Psoas muscle (tissue), 8 donors: Measurements from ENCODE around the gene LINC01488. TPM values are rescaled to one million over a fixed set of nuclear protein-coding genes. Genes with fewer than 3 reads are reported as not detected.

Source experiments
- ATAC-seq, 4 donors: fragments of 200-7000 bp; cut with Tn5 transposase; one replicate each; pipeline ENCODE4 v1.9.1; 2020; ENCODE audit warnings: moderate library complexity in 3 of 4, mild to moderate bottlenecking in 2 of 4
- DNase-seq, 2 donors: peaks; one replicate each; pipeline ENCODE4 v3.0.0-alpha.2; 2020
- H3K27ac ChIP-seq: fragments of 200-600 bp; one replicate; pipeline ENCODE4 v1.8.0; 2022
- H3K27me3 ChIP-seq, 3 donors: fragments of 200-600 bp in 1 of 3; one replicate each; pipeline versions ENCODE4 v1.6.1 to v1.8.0; 2013 to 2022; ENCODE audit warnings: low read length in 2 of 3, mild to moderate bottlenecking in 2 of 3, moderate library complexity in 1 of 3; ENCODE audit not compliant: insufficient read depth in 3 of 3
- H3K36me3 ChIP-seq, 2 donors: fragments of 200-600 bp in 1 of 2; one replicate each; pipeline versions ENCODE4 v1.6.1 to v1.8.0; 2013 to 2022; ENCODE audit warnings: low read depth in 1 of 2, mild to moderate bottlenecking in 1 of 2, moderate library complexity in 1 of 2; ENCODE audit not compliant: insufficient read depth in 1 of 2
- H3K4me1 ChIP-seq: fragments of 200-600 bp; one replicate; pipeline ENCODE4 v1.8.0; 2022
- H3K4me3 ChIP-seq: fragments of 200-600 bp; one replicate; pipeline ENCODE4 v1.8.0; 2022; ENCODE audit warnings: mild to moderate bottlenecking
- H3K9me3 ChIP-seq: fragments of 200-600 bp; one replicate; pipeline ENCODE4 v1.8.0; 2022
- CTCF ChIP-seq: fragments of 200-600 bp; IDR thresholded peaks from one replicate; pipeline ENCODE4 v1.8.0; 2022; ENCODE audit warnings: antibody characterized with exemption
- WGBS, 3 donors: extraction: QIAGEN DNeasy Blood & Tissue Kit; methylation state at CpG; one replicate each; pipeline versions ENCODE4 v1.1.6 to v1.1.7; 2013; 5-methylcytosine and 5-hydroxymethylcytosine counted together
- intact Hi-C, 2 donors: fragments of 100-400 bp; cut with DNase I; formaldehyde crosslinking; loops; one replicate each; pipeline versions ENCODE4 v1.11.0 to v1.14.2; 2022
- polyA plus RNA-seq, 3 donors: library from polyadenylated mRNA; stranded (reverse); fragments of 200-250 nt; gene quantifications; one replicate each; pipeline ENCODE4 v1.2.3, GENCODE V29; 2013
- total RNA-seq, 4 donors: library from RNA; stranded (reverse); fragmentation: NEBNext Ultra II Directional in 2 of 4; extraction: Animal tissue kit (Norgen Biotek cat#: 25700) in 2 of 4; gene quantifications; one replicate each; pipeline versions ENCODE4 v1.2.1 to v1.2.4, GENCODE V29; 2021 to 2023
- donor health status: healthy with polysubstance abuse.
- donor health status: DM: no; HTN: no; CAD: no; lungs with moderate emphysema.
- donor health status: Bipolar disorder and iron deficiency.
- donor health status: healthy.
- donor health status: DM: yes; HTN: yes; CAD: no.
- donor health status: DM: no; HTN: no; CAD: no.
- donor health status: DM: no; HTN: no; CAD: no.
- donor health status: DM: yes; HTN: yes; CAD: no.

LINC01488 gene
- total and polyA plus RNA-seq, 7 donors = 0.03 TPM; not detected in 6

- 49 to 62% (median 52%) methylated on average over 19 of the region's 19 CpGs for WGBS, 3 donors
- Histone ChIP-seq H3K4me3 (no peak overlapping the region), H3K9me3 (no peaks in the 10 kb centered on the region), H3K36me3 (no peaks in the 10 kb centered on the region), H3K27me3 (peaks cover 0 to 2% (median 0%) of the 10 kb centered on the region in 3 donors), H3K27ac (no peak overlapping the region), H3K4me1 (peaks cover 6% of the 10 kb centered on the region)
- TF ChIP-seq CTCF = no peak
- ATAC-seq (peak in 2 of 4 donors; percentile 57 to 62), DNase-seq (peak; percentile 22 to 35)
- intact Hi-C loops = no loop called here
Measured at GRCh38 chr11:69479591-69480271, 1.7 kb upstream of the LINC01488 start.

GRCh38 chr11:69480547-69481392 lies 693 bp upstream of the LINC01488 start:
- H3K9me3 ChIP-seq = no peaks in the 10 kb centered on the region
- H3K4me3 ChIP-seq = no peak overlapping the region
- peaks cover 0 to 2% (median 0%) of the 10 kb centered on the region in 3 donors for H3K27me3 ChIP-seq
- no peaks in the 10 kb centered on the region for H3K36me3 ChIP-seq
- peaks cover 6% of the 10 kb centered on the region for H3K4me1 ChIP-seq
- no peak overlapping the region for H3K27ac ChIP-seq
- WGBS, 3 donors = 43 to 49% (median 44%) methylated on average over 13 of the region's 13 CpGs
- TF ChIP-seq CTCF = no peak
- peak; percentile 53 to 63 for DNase-seq
- ATAC-seq = peak in 2 of 4 donors; percentile 9 to 30
- intact Hi-C loops = no loop called here

- no peak overlapping the region for H3K27ac ChIP-seq
- DNase-seq = no peak
- peaks cover 0 to 2% (median 0%) of the 10 kb centered on the region in 3 donors for H3K27me3 ChIP-seq
- intact Hi-C loops = no loop called here
- H3K9me3 ChIP-seq = no peaks in the 10 kb centered on the region
- WGBS, 3 donors = 72 to 98% (median 97%) methylated on average over 2 of the region's 2 CpGs
- TF ChIP-seq CTCF = no peak
- peaks cover 6% of the 10 kb centered on the region for H3K4me1 ChIP-seq
- no peak for ATAC-seq
- H3K4me3 ChIP-seq = no peak overlapping the region
- no peaks in the 10 kb centered on the region for H3K36me3 ChIP-seq
Measured at GRCh38 chr11:69482322-69482721, 859 bp downstream of the LINC01488 start.

- intact Hi-C loops = no loop called here
- H3K27ac ChIP-seq = no peak overlapping the region
- H3K27me3 ChIP-seq = peaks cover 0 to 2% (median 0%) of the 10 kb centered on the region in 3 donors
- no peak for TF ChIP-seq CTCF
- H3K36me3 ChIP-seq = no peaks in the 10 kb centered on the region
- no peak overlapping the region for H3K4me3 ChIP-seq
- 79 to 85% (median 80%) methylated on average over 3 of the region's 3 CpGs for WGBS, 3 donors
- no peaks in the 10 kb centered on the region for H3K9me3 ChIP-seq
- ATAC-seq (no peak), DNase-seq (no peak)
- H3K4me1 ChIP-seq = peaks cover 6% of the 10 kb centered on the region
Measured at GRCh38 chr11:69483170-69483569, 1.7 kb downstream of the LINC01488 start.
